Measurements from ENCODE around the gene OGN. TPM values are rescaled to one million over a fixed set of nuclear protein-coding genes. Genes with fewer than 3 reads are reported as not detected.

The OGN gene
- total RNA-seq, 1 experiment from 2014 or later = not detected

DNA sequence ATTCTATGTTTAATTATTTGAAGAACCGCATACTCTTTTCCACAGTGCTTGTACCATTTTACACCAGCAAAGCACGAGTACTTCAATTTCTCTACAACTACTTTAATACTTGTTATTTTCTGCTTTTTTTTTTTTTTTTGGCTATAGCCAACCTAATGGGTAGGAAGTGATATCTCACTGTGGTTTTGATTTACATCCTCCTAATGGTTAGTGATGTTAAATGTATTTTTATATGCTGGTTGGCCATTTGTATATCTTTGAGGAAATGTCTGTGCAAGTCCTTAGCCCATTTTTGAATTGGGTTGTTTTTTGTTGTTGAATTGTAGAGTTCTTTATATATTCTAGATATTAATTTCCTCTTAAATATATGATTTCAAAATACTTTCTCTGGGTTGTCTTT, 22.6 kb downstream of the OGN start:
- Mint-ChIP-seq H3K4me1 (ENCODE audit: insufficient read depth, unreplicated experiment) (peaks cover 20% of the 10 kb centered on the region), H3K36me3 (ENCODE audit: insufficient read depth, unreplicated experiment) (peaks cover 5% of the 10 kb centered on the region), H3K27me3 (ENCODE audit: insufficient read depth, unreplicated experiment) (no peaks in the 10 kb centered on the region), H3K4me3 (ENCODE audit: unreplicated experiment) (no peak overlapping the region), H3K9me3 (ENCODE audit: unreplicated experiment) (no peaks in the 10 kb centered on the region), H3K27ac (ENCODE audit: low read depth, unreplicated experiment) (no peak overlapping the region)
- CTCF ChIA-PET = no interaction called here
- POLR2A ChIA-PET = interaction anchor here (0.9 kb wide), 1 partner anchor 13 kb away, joined by 3 read pairs; no protein-coding TSS in a partner anchor
- intact Hi-C loops (cut with micrococcal nuclease) = no loop called here
- TF ChIP-seq, protein P1, sequence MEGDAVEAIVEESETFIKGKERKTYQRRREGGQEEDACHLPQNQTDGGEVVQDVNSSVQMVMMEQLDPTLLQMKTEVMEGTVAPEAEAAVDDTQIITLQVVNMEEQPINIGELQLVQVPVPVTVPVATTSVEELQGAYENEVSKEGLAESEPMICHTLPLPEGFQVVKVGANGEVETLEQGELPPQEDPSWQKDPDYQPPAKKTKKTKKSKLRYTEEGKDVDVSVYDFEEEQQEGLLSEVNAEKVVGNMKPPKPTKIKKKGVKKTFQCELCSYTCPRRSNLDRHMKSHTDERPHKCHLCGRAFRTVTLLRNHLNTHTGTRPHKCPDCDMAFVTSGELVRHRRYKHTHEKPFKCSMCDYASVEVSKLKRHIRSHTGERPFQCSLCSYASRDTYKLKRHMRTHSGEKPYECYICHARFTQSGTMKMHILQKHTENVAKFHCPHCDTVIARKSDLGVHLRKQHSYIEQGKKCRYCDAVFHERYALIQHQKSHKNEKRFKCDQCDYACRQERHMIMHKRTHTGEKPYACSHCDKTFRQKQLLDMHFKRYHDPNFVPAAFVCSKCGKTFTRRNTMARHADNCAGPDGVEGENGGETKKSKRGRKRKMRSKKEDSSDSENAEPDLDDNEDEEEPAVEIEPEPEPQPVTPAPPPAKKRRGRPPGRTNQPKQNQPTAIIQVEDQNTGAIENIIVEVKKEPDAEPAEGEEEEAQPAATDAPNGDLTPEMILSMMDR (IDR thresholded peaks at IDR 0.05; ENCODE audit: unreplicated experiment) = no peak
- no TSS peak for BruUV-seq (replicated peaks)
- no peak for DNase-seq (ENCODE audit: unreplicated experiment)

DNA sequence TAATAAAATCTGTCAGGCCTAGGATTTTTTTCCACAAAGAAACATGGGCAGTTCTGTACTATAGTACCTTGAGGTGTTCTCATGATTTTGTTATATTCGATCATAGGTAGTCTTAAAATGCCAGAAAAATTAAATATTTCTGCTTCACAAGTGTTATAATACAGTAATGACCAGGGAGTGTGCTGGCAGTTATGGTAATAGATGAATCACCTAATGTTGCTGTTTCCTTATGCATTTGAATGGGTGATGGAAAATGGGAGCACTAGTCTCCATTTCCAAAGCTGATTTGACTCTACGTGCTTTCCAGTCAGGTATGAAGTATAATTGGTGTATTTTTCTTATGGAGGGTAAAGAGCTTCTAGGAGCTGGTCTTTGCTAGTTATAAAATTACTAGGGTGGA, 23.8 kb downstream of the OGN start:
- H3K4me1 Mint-ChIP-seq (ENCODE audit: insufficient read depth, unreplicated experiment) = peaks cover 12% of the 10 kb centered on the region
- BruUV-seq (replicated peaks) = no TSS peak
- TF ChIP-seq, protein P1 (IDR thresholded peaks at IDR 0.05; ENCODE audit: unreplicated experiment) = no peak
- ChIA-PET CTCF (interaction anchor here (0.8 kb wide), 1 partner anchor 37 kb away, joined by 3 read pairs; no protein-coding TSS in a partner anchor), POLR2A (no interaction called here)
- H3K36me3 Mint-ChIP-seq (ENCODE audit: insufficient read depth, unreplicated experiment) = no peaks in the 10 kb centered on the region
- no peaks in the 10 kb centered on the region for H3K27me3 Mint-ChIP-seq (ENCODE audit: insufficient read depth, unreplicated experiment)
- no peak overlapping the region for H3K4me3 Mint-ChIP-seq (ENCODE audit: unreplicated experiment)
- no peaks in the 10 kb centered on the region for H3K9me3 Mint-ChIP-seq (ENCODE audit: unreplicated experiment)
- intact Hi-C loops (cut with micrococcal nuclease) = no loop called here
- no peak overlapping the region for H3K27ac Mint-ChIP-seq (ENCODE audit: low read depth, unreplicated experiment)
- DNase-seq (ENCODE audit: unreplicated experiment) = no peak

DNA sequence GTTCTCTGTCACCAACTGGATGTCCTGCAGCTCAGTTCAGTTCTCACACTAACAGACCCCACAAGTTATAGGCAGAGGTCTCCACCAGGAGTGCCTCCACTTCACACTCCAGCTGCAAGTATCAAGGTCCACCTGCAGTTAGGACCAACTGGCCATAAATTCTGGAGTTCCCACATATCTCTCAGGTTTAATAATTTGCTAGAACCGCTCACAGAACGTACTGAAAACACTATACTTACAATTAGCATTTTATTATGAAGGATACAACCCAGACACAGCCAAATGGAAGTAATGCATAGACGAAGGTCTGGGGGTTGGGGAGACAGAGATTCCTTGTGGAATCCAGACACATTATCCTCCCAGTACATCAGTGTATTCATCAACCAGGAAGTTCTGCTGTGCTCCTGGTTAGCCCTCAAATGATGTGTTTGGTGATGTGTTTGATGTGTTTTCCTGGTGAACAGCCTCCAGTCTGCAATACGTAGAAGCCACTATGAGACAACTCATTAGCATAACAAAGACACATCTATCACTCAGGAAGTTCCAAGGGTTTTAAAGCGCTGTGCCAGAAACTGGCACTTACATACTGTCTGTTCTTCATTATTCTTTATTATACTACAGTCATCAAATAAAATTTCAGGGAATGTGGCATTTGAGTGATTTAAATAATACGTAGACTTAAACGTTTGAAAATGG, 25.4 kb downstream of the OGN start:
- CTCF ChIA-PET = no interaction called here
- intact Hi-C loops (cut with micrococcal nuclease) = no loop called here
- TF ChIP-seq, protein P1 (IDR thresholded peaks at IDR 0.05; ENCODE audit: unreplicated experiment) = no peak
- H3K4me1 Mint-ChIP-seq (ENCODE audit: insufficient read depth, unreplicated experiment) = peaks cover 2% of the 10 kb centered on the region
- POLR2A ChIA-PET = interaction anchor here (0.7 kb wide), 1 partner anchor 46 kb away, joined by 5 read pairs; no protein-coding TSS in a partner anchor
- DNase-seq (ENCODE audit: unreplicated experiment) = no peak
- H3K36me3 Mint-ChIP-seq (ENCODE audit: insufficient read depth, unreplicated experiment) = peaks cover 8% of the 10 kb centered on the region
- no peaks in the 10 kb centered on the region for H3K27me3 Mint-ChIP-seq (ENCODE audit: insufficient read depth, unreplicated experiment)
- no peaks in the 10 kb centered on the region for H3K9me3 Mint-ChIP-seq (ENCODE audit: unreplicated experiment)
- no peak overlapping the region for H3K27ac Mint-ChIP-seq (ENCODE audit: low read depth, unreplicated experiment)
- BruUV-seq (replicated peaks) = no TSS peak
- H3K4me3 Mint-ChIP-seq (ENCODE audit: unreplicated experiment) = no peak overlapping the region

DNA sequence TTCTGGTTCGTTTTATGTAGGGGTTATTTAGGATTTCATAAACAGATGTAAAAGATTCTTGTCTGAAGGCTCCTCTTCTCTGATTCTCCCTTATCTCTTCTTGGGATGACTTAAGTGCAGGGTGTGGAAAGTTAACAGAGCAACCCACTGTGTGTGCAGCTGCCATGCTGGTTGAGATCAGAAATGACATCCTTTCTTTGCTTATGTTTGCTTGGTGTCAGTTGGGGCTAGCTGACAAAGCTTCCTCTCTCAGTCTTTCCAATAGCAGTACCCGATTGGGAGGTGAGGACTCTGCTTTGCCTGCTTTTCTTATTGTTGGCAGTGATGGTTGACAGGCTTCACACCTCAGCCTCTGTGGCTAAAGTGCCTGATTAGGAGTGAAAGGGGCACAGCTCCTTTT, 26.5 kb downstream of the OGN start:
- CTCF ChIA-PET = no interaction called here
- no peak overlapping the region for H3K27ac Mint-ChIP-seq (ENCODE audit: low read depth, unreplicated experiment)
- POLR2A ChIA-PET = interaction anchor here (2.2 kb wide), 1 partner anchor 8 kb away, joined by 12 read pairs; no protein-coding TSS in a partner anchor
- BruUV-seq (replicated peaks) = no TSS peak
- no peaks in the 10 kb centered on the region for H3K27me3 Mint-ChIP-seq (ENCODE audit: insufficient read depth, unreplicated experiment)
- intact Hi-C loops (cut with micrococcal nuclease) = no loop called here
- H3K9me3 Mint-ChIP-seq (ENCODE audit: unreplicated experiment) = peaks cover 2% of the 10 kb centered on the region
- TF ChIP-seq, protein P1 (IDR thresholded peaks at IDR 0.05; ENCODE audit: unreplicated experiment) = no peak
- H3K36me3 Mint-ChIP-seq (ENCODE audit: insufficient read depth, unreplicated experiment) = peaks cover 8% of the 10 kb centered on the region
- no peak for DNase-seq (ENCODE audit: unreplicated experiment)
- H3K4me1 Mint-ChIP-seq (ENCODE audit: insufficient read depth, unreplicated experiment) = peaks cover under 1% of the 10 kb centered on the region
- no peak overlapping the region for H3K4me3 Mint-ChIP-seq (ENCODE audit: unreplicated experiment)
